Neuronal stem cell (in vitro differentiated cells): ENCODE data around the gene KHDRBS1.
A peak's percentile ranks its signal among the peaks of the same experiment; 100 is the strongest.
"Not testable (repeated sequence)": the region's sequence is repeated elsewhere in the genome, so short reads cannot be mapped to it uniquely, and the experiment has no call there.

ENCODE experiments used
- DNase-seq: peaks from one replicate; pipeline ENCODE4 v3.0.0-alpha.2; 2013; ENCODE audit warnings: low spot score
- H2AFZ ChIP-seq: one replicate; pipeline ENCODE4 v1.6.1; 2013; ENCODE audit warnings: mild to moderate bottlenecking, low read length, inconsistent platforms
- H2AK5ac ChIP-seq: 2 replicates; pipeline ENCODE4 v1.6.1; 2013; ENCODE audit warnings: low read depth, mild to moderate bottlenecking, inconsistent platforms, low read length, moderate library complexity, mixed read lengths
- H2BK120ac ChIP-seq: 2 replicates; pipeline ENCODE4 v1.6.1; 2013; ENCODE audit warnings: low read depth, mild to moderate bottlenecking, inconsistent platforms, low read length, moderate library complexity, mixed read lengths
- H2BK12ac ChIP-seq: one replicate; pipeline ENCODE4 v1.6.1; 2013; ENCODE audit warnings: low read length, inconsistent platforms
- H2BK15ac ChIP-seq: 2 replicates; pipeline ENCODE4 v1.6.1; 2013; ENCODE audit warnings: mild to moderate bottlenecking, low read length, inconsistent platforms, mixed read lengths
- H2BK5ac ChIP-seq: one replicate; pipeline ENCODE4 v1.6.1; 2013; ENCODE audit warnings: inconsistent platforms, mild to moderate bottlenecking, low read length, moderate library complexity
- H3K14ac ChIP-seq: one replicate; pipeline ENCODE4 v1.6.1; 2013; ENCODE audit warnings: low read length, inconsistent platforms
- H3K18ac ChIP-seq: 2 replicates; pipeline ENCODE4 v1.6.1; 2013; ENCODE audit warnings: low read length, inconsistent platforms
- H3K23ac ChIP-seq: 2 replicates; pipeline ENCODE4 v1.6.1; 2013; ENCODE audit warnings: low read depth, mild to moderate bottlenecking, mixed read lengths, low read length, inconsistent platforms; ENCODE audit not compliant: poor library complexity
- H3K27ac ChIP-seq: replicated peaks from 3 replicates; pipeline ENCODE4 v1.5.1; 2013; ENCODE audit warnings: low read length, inconsistent platforms
- H3K27me3 ChIP-seq, 3 experiments: 2 replicates each; pipeline ENCODE4 v1.6.1; 2013; ENCODE audit warnings: low read length in 3 of 3, mild to moderate bottlenecking in 2 of 3, inconsistent platforms in 1 of 3, low read depth in 1 of 3, mixed read lengths in 1 of 3, moderate library complexity in 1 of 3; ENCODE audit not compliant: control insufficient read depth in 3 of 3, insufficient read depth in 3 of 3
- H3K36me3 ChIP-seq, 2 donors: replicated peaks in 1 of 2; 2 replicates each; pipeline ENCODE4 v1.6.1; 2013; ENCODE audit warnings: low read length in 2 of 2; ENCODE audit not compliant: control insufficient read depth in 2 of 2, insufficient read depth in 2 of 2
- H3K4ac ChIP-seq: 2 replicates; pipeline ENCODE4 v1.6.1; 2013; ENCODE audit warnings: inconsistent platforms, mild to moderate bottlenecking, low read length, moderate library complexity
- H3K4me1 ChIP-seq, 2 donors: 1 replicate in 1 of 2; 2 replicates in 1 of 2; pipeline ENCODE4 v1.6.1; 2013; ENCODE audit warnings: low read length in 2 of 2, low read depth in 1 of 2; ENCODE audit not compliant: control insufficient read depth in 2 of 2, insufficient read depth in 1 of 2
- H3K4me2 ChIP-seq: one replicate; pipeline ENCODE4 v1.6.1; 2013; ENCODE audit warnings: mild to moderate bottlenecking, low read length, inconsistent platforms; ENCODE audit not compliant: insufficient read depth, poor library complexity, severe bottlenecking
- H3K4me3 ChIP-seq, 2 donors: 2 replicates each; pipeline ENCODE4 v1.5.1; 2013; ENCODE audit warnings: low read length in 2 of 2, mild to moderate bottlenecking in 2 of 2, inconsistent platforms in 1 of 2, moderate library complexity in 1 of 2
- H3K79me1 ChIP-seq: one replicate; pipeline ENCODE4 v1.6.1; 2013; ENCODE audit warnings: low read depth, mild to moderate bottlenecking, inconsistent platforms, low read length, moderate library complexity
- H3K9ac ChIP-seq: one replicate; pipeline ENCODE4 v1.6.1; 2013; ENCODE audit warnings: mild to moderate bottlenecking, low read depth, low read length, inconsistent platforms; ENCODE audit not compliant: poor library complexity
- H3K9me3 ChIP-seq, 2 donors: replicated peaks in 1 of 2; 2 replicates each; pipeline versions ENCODE3 to v1.6.1; 2013; ENCODE audit warnings: low read length in 2 of 2, mild to moderate bottlenecking in 2 of 2, inconsistent platforms in 1 of 2, low read depth in 1 of 2, mixed read lengths in 1 of 2, moderate library complexity in 1 of 2; ENCODE audit not compliant: control insufficient read depth in 2 of 2, insufficient read depth in 1 of 2
- H4K8ac ChIP-seq: one replicate; pipeline ENCODE4 v1.6.1; 2013; ENCODE audit warnings: low read depth, mild to moderate bottlenecking, inconsistent platforms, low read length, moderate library complexity
- H4K91ac ChIP-seq: one replicate; pipeline ENCODE4 v1.6.1; 2013; ENCODE audit warnings: low read length, low read depth, mild to moderate bottlenecking, inconsistent platforms; ENCODE audit not compliant: poor library complexity
- WGBS, 2 donors: extraction: QIAGEN DNeasy Blood & Tissue Kit; methylation state at CpG; one replicate each; pipeline ENCODE4 v1.1.7; 2013; ENCODE audit warnings: missing lambda C conversion rate in 2 of 2, mixed read lengths in 1 of 2; ENCODE audit not compliant: insufficient read length in 2 of 2, insufficient replicate concordance in 1 of 2; ENCODE audit errors: extremely low coverage in 2 of 2; 5-methylcytosine and 5-hydroxymethylcytosine counted together

KHDRBS1 gene

GRCh38 chr1:32074841-32075240, 61.2 kb downstream of the KHDRBS1 start:
- Histone ChIP-seq H3K4me3 (no peak overlapping the region), H3K23ac (no peak overlapping the region), H2BK12ac (no peak overlapping the region), H2AFZ (no peak overlapping the region), H3K4ac (no peak overlapping the region), H4K8ac (no peak overlapping the region), H3K79me1 (peaks cover 4% of the 10 kb centered on the region), H3K9ac (no peak overlapping the region), H3K27ac (no peak overlapping the region), H3K27me3 (no peaks in the 10 kb centered on the region), H2AK5ac (no peak overlapping the region), H3K14ac (no peak overlapping the region), H2BK15ac (no peak overlapping the region), H2BK5ac (no peak overlapping the region), H3K4me2 (no peak overlapping the region), H3K9me3 (no peaks in the 10 kb centered on the region), H4K91ac (no peak overlapping the region), H3K36me3 (peaks cover 27 to 56% of the 10 kb centered on the region in 2 donors), H3K4me1 (peaks cover 3 to 7% of the 10 kb centered on the region in 2 donors), H2BK120ac (no peak overlapping the region), H3K18ac (no peak overlapping the region)
- no peak for DNase-seq
- no CpG with 5 or more reads among the region's 9 CpGs for WGBS, 2 donors

- Histone ChIP-seq H3K14ac (no peak overlapping the region), H3K4me2 (no peak overlapping the region), H3K4ac (no peak overlapping the region), H3K27me3 (no peaks in the 10 kb centered on the region), H3K9me3 (no peaks in the 10 kb centered on the region), H4K8ac (no peak overlapping the region), H3K36me3 (peaks cover 27 to 74% of the 10 kb centered on the region in 2 donors), H3K4me1 (peaks cover 3 to 5% of the 10 kb centered on the region in 2 donors), H3K23ac (no peak overlapping the region), H4K91ac (peak overlapping the region; percentile 32), H3K4me3 (no peak overlapping the region), H2AFZ (no peak overlapping the region), H2BK12ac (no peak overlapping the region), H3K18ac (no peak overlapping the region), H2BK5ac (no peak overlapping the region), H2BK15ac (no peak overlapping the region), H3K79me1 (peaks cover 4% of the 10 kb centered on the region), H2AK5ac (no peak overlapping the region), H2BK120ac (no peak overlapping the region), H3K27ac (no peak overlapping the region), H3K9ac (peak overlapping the region; percentile 67)
- WGBS, 2 donors = no CpG with 5 or more reads among the region's 3 CpGs
- DNase-seq = no peak
These were observed 63.8 kb downstream of the KHDRBS1 start for GRCh38 chr1:32077451-32077850.

- Histone ChIP-seq H3K27me3 (no peaks in the 10 kb centered on the region), H3K9ac (no peak overlapping the region), H3K4me3 (no peak overlapping the region), H3K14ac (no peak overlapping the region), H3K4ac (no peak overlapping the region), H2BK15ac (no peak overlapping the region), H3K23ac (no peak overlapping the region), H3K4me2 (no peak overlapping the region), H2AK5ac (no peak overlapping the region), H3K36me3 (peaks cover 25 to 80% of the 10 kb centered on the region in 2 donors), H3K79me1 (peaks cover 4% of the 10 kb centered on the region), H3K9me3 (no peaks in the 10 kb centered on the region), H2BK5ac (no peak overlapping the region), H3K18ac (no peak overlapping the region), H2BK120ac (no peak overlapping the region), H2AFZ (no peak overlapping the region), H3K4me1 (no peaks in the 10 kb centered on the region), H2BK12ac (no peak overlapping the region), H4K8ac (no peak overlapping the region), H3K27ac (no peak overlapping the region), H4K91ac (no peak overlapping the region)
- WGBS, 2 donors = no CpG with 5 or more reads among the region's 1 CpG
- no peak for DNase-seq
These were observed 68.4 kb downstream of the KHDRBS1 start for GRCh38 chr1:32082022-32082421.

GRCh38 chr1:32086381-32086780, 72.7 kb downstream of the KHDRBS1 start:
- H3K14ac ChIP-seq, DNase-seq, H3K4me2 ChIP-seq, H2BK15ac ChIP-seq, H2BK120ac ChIP-seq, H2BK5ac ChIP-seq, H3K4ac ChIP-seq, H3K27ac ChIP-seq, H3K18ac ChIP-seq, H3K27me3 ChIP-seq, H2BK12ac ChIP-seq, H4K91ac ChIP-seq, H3K9ac ChIP-seq, H3K4me1 ChIP-seq, H3K79me1 ChIP-seq, H2AK5ac ChIP-seq, H3K4me3 ChIP-seq, H4K8ac ChIP-seq, H2AFZ ChIP-seq, H3K9me3 ChIP-seq, H3K23ac ChIP-seq: not testable (repeated sequence)
- no CpG with 5 or more reads among the region's 2 CpGs for WGBS, 2 donors
- peaks cover 17 to 74% of the 10 kb centered on the region in 2 donors for H3K36me3 ChIP-seq
